D341Med (cell line): ENCODE measurements around the gene FAM161A.
"Not testable (repeated sequence)": the region's sequence is repeated elsewhere in the genome, so short reads cannot be mapped to it uniquely, and the experiment has no call there.

Experiments used
- DNase-seq: peaks from one replicate; pipeline ENCODE4 v3.0.0; 2012; ENCODE audit warnings: low spot score

Gene FAM161A

GRCh38 chr2:61853847-61854563 is at the start of gene FAM161A:
FAM161A (minus strand) TSS chr2:61854060; CDS start chr2:61854041, 19 bp downstream.
- DNase-seq, result peak; percentile 91

GRCh38 chr2:61900281-61900680 is 46.4 kb upstream of the FAM161A start:
- no peak for DNase-seq

- DNase-seq, result peak; percentile 42
Observed at GRCh38 chr2:61898810-61899209, 45.0 kb upstream of the FAM161A start.

- peak; percentile 91 for DNase-seq
Observed at GRCh38 chr2:61888267-61889055, 34.6 kb upstream of the FAM161A start, which contains the start of gene CCT4. CCT4 (minus strand) TSS chr2:61888656; CDS start chr2:61888507, 149 bp downstream.

- no peak for DNase-seq
Observed at GRCh38 chr2:61887717-61888266, 33.9 kb upstream of the FAM161A start.

GRCh38 chr2:61885896-61886603 is 32.2 kb upstream of the FAM161A start:
- DNase-seq, result no peak

GRCh38 chr2:61882850-61883249 is 29.0 kb upstream of the FAM161A start:
- DNase-seq, result no peak

- not testable (repeated sequence) for DNase-seq
Observed at GRCh38 chr2:61879351-61879750, 25.5 kb upstream of the FAM161A start.

GRCh38 chr2:61878761-61879160 is 24.9 kb upstream of the FAM161A start:
- DNase-seq, result no peak

- DNase-seq, result no peak
Observed at GRCh38 chr2:61877571-61878245, 23.8 kb upstream of the FAM161A start.

GRCh38 chr2:61876400-61876799 is 22.5 kb upstream of the FAM161A start:
- DNase-seq, result no peak

- not testable (repeated sequence) for DNase-seq
Observed at GRCh38 chr2:61866482-61867089, 12.7 kb upstream of the FAM161A start.

- no peak for DNase-seq
Observed at GRCh38 chr2:61862085-61862484, 8.2 kb upstream of the FAM161A start.

GRCh38 chr2:61857224-61857623 is 3.4 kb upstream of the FAM161A start:
- no peak for DNase-seq

GRCh38 chr2:61855318-61855613 is 1.4 kb upstream of the FAM161A start:
- DNase-seq, result no peak

- DNase-seq, result peak; percentile 89
Observed at GRCh38 chr2:61854564-61855317, 881 bp upstream of the FAM161A start.

GRCh38 chr2:61853086-61853846 is 594 bp downstream of the FAM161A start:
- DNase-seq, result peak; percentile 78

- DNase-seq, result not testable (repeated sequence)
Observed at GRCh38 chr2:61851270-61851669, 2.6 kb downstream of the FAM161A start.

GRCh38 chr2:61845320-61845719 is 8.5 kb downstream of the FAM161A start:
- no peak for DNase-seq

GRCh38 chr2:61841286-61841685 is 12.6 kb downstream of the FAM161A start:
- DNase-seq, result no peak
